Measurements from ENCODE around the gene TMEM131L. TPM values are rescaled to one million over a fixed set of nuclear protein-coding genes. Genes with fewer than 3 reads are reported as not detected.

TMEM131L gene
- total and polyA plus RNA-seq, 9 donors = 3.6 to 18.4 (median 10.7) TPM

DNA sequence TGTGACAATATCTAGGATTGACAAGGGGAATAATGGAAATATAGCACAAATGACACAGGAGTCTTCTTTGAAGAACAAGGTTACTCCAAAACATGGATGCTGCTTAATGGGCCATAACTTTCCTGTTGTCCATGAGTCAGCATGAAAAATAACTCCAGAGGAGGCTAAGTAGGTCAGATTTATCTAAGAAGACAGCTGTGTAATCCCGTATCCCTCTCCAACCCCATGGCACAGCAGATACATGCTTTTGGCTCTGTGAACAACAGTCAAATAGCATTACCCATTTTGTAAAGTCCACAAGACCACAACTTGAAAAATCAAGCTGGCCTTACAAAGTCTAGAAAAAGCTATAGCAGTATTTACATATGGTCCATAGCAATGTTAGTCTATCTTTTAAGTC, 2.1 kb upstream of the TMEM131L start:
- 30 to 52% (median 38%) methylated on average over 1 of the region's 1 CpG for WGBS, 3 donors
- H3K4me1 ChIP-seq (ENCODE audit: insufficient read depth) = no peaks in the 10 kb centered on the region
- H3K27me3 ChIP-seq = no peaks in the 10 kb centered on the region
- TF ChIP-seq CTCF (IDR thresholded peaks at IDR 0.05) (no peak), EP300 (IDR thresholded peaks at IDR 0.05) (no peak), POLR2A (IDR thresholded peaks at IDR 0.05) (no peak)
- intact Hi-C loops (cut with DNase I) = loop anchor here in 2 of 4 donors (10.0 kb wide), 3 partner anchors 81 to 309 kb away; partner anchors contain the start of gene MND1 (in 1 of the 2)
- no peaks in the 10 kb centered on the region for H3K36me3 ChIP-seq
- H3K4me3 ChIP-seq = no peak overlapping the region
- no peak overlapping the region for H3K27ac ChIP-seq
- no peaks in the 10 kb centered on the region for H3K9me3 ChIP-seq
- DNase-seq = no peak

- Histone ChIP-seq H3K4me3 (peak overlapping the region; percentile 69), H3K27me3 (no peaks in the 10 kb centered on the region), H3K27ac (peak overlapping the region in 1 of 2 donors; percentile 68), H3K9me3 (no peaks in the 10 kb centered on the region), H3K36me3 (no peaks in the 10 kb centered on the region), H3K4me1 (ENCODE audit: insufficient read depth) (peaks cover 3% of the 10 kb centered on the region)
- 20 to 27% (median 26%) methylated on average over 4 of the region's 4 CpGs for WGBS, 3 donors
- no peak for TF ChIP-seq POLR2A (IDR thresholded peaks at IDR 0.05)
- no peak for TF ChIP-seq CTCF (IDR thresholded peaks at IDR 0.05)
- no peak for TF ChIP-seq EP300 (IDR thresholded peaks at IDR 0.05)
- intact Hi-C loops (cut with DNase I) = loop anchor here (5.0 to 10.0 kb wide), 4 partner anchors 80 to 310 kb away; partner anchors contain the start of gene MND1 (in 1 of the 4)
- no peak for DNase-seq
Observed at GRCh38 chr4:153465140-153465539, 1.0 kb upstream of the TMEM131L start.

- peak overlapping the region in 1 of 2 donors; percentile 68 for H3K27ac ChIP-seq
- peak overlapping the region; percentile 69 for H3K4me3 ChIP-seq
- DNase-seq = peak in 4 of 5 donors; percentile 65 to 72 (median 66)
- H3K9me3 ChIP-seq = no peaks in the 10 kb centered on the region
- peaks cover 3% of the 10 kb centered on the region for H3K4me1 ChIP-seq (ENCODE audit: insufficient read depth)
- no peaks in the 10 kb centered on the region for H3K27me3 ChIP-seq
- TF ChIP-seq POLR2A (IDR thresholded peaks at IDR 0.05) (no peak), CTCF (IDR thresholded peaks at IDR 0.05) (peak in 1 of 3 donors; percentile 28), EP300 (IDR thresholded peaks at IDR 0.05) (no peak)
- 0 to 2% (median 0%) methylated on average over 24 to 31 of the region's 31 CpGs for WGBS, 3 donors
- H3K36me3 ChIP-seq = no peaks in the 10 kb centered on the region
- intact Hi-C loops (cut with DNase I) = loop anchor here (2.0 to 10.0 kb wide), 5 partner anchors 79 to 311 kb away; partner anchors contain the start of gene MND1 (in 1 of the 4)
Observed at GRCh38 chr4:153465615-153466080, 512 bp upstream of the TMEM131L start.

DNA sequence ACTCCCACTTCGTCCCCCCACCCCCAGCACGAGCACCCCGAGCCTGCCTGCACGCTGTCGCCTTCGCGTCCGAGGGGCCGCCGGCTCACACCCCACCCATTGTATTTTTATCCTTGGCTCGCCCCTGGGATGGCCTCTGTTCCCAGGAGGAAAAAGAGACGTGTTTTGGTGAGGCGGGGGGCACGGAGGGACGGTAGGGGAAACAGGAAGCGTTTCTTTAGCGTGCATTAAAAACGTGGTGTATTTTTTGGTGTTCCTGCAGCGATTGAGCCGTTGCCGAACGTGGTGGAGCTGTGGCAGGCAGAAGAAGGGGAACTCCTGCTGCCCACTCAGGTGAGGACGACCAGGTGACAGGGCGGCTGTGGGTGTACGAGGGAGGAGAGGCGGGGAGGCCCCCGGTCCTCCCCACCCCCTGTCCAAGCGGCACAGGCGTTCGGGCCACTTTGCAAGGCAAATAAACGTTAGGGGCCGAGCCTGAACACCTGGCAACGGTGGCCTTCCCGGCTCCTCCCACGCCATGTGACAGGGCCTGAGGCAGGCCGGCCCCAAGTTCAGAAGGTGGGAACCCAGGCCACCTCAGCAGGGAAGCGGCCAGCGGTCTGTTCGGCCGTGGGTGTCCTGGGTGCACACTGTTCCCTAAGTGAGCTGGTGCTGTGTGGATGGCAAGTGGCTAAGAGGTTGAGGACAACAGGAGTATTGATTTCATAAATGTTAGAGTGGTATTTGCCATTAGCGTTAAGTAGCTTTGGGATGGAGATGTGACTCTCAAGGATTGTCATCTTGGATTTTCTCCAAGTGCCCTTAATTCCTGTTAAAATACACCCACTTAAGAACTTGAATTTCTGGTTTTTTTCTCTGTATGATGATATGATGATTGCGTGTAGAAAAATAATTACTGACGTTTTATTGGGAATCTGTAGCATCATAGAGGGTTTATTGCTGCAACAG, 1.1 kb downstream of the TMEM131L start:
- peak; percentile 36 to 59 (median 55) for DNase-seq

More for the DNA sequence above, 1.1 kb downstream of the TMEM131L start:
- peak overlapping the region; percentile 69 for H3K4me3 ChIP-seq
- no peaks in the 10 kb centered on the region for H3K27me3 ChIP-seq
- intact Hi-C loops (cut with DNase I) = loop anchor here (2.0 to 10.0 kb wide), 5 partner anchors 78 to 312 kb away; partner anchors contain the start of gene MND1 (in 1 of the 4)
- peaks cover 3% of the 10 kb centered on the region for H3K4me1 ChIP-seq (ENCODE audit: insufficient read depth)
- no peaks in the 10 kb centered on the region for H3K36me3 ChIP-seq
- TF ChIP-seq CTCF (IDR thresholded peaks at IDR 0.05) (no peak), EP300 (IDR thresholded peaks at IDR 0.05) (no peak), POLR2A (IDR thresholded peaks at IDR 0.05) (no peak)
- H3K27ac ChIP-seq = peak overlapping the region; percentile 59 to 68
- no peaks in the 10 kb centered on the region for H3K9me3 ChIP-seq
- 1 to 2% (median 2%) methylated on average over 39 to 43 of the region's 43 CpGs for WGBS, 3 donors
